K562 (cell line): ENCODE data around the gene ZKSCAN1. TPM values are rescaled to one million over a fixed set of nuclear protein-coding genes. Genes with fewer than 3 reads are reported as not detected.
"Not testable (repeated sequence)": the region's sequence is repeated elsewhere in the genome, so short reads cannot be mapped to it uniquely, and the experiment has no call there.

Experiments
- ATAC-seq: fragments of 200-7000 bp; cut with Tn5 transposase; 3 replicates; pipeline ENCODE4 v1.9.1; 2020; ENCODE audit warnings: moderate library complexity
- BruUV-seq: library from RNA; stranded (reverse); fragments of 400-500 nt; replicated peaks from 2 replicates; lab custom pipeline; 2021; lab: Mats Ljungman, UMichigan
- CTCF ChIA-PET: fragments of 300-600 bp; formaldehyde crosslinking; extraction: SDS; loops from one replicate; lab custom pipeline; 2021; ENCODE audit warnings: low intra/inter-chr PET ratio; lab: Yijun Ruan, JAX
- POLR2A ChIA-PET: fragments of 300-600, 350-650 bp; sonication (Branson Sonifier 250); formaldehyde crosslinking; extraction: SDS; loops from one replicate; lab custom pipeline; 2021; ENCODE audit warnings: antibody characterized with exemption, inconsistent platforms; lab: Yijun Ruan, JAX
- DNase-seq, 4 experiments: peaks; one replicate each; pipeline versions ENCODE4 v3.0.0 to v3.0.0-alpha.2; 2011 to 2018; ENCODE audit warnings: low spot score in 3 of 4, mixed read lengths in 3 of 4; ENCODE audit errors: extremely low read depth in 1 of 4
- FAIRE-seq: peaks from 2 replicates; lab custom pipeline; 2011; peaks lifted over from hg19 to GRCh38; lab: Jason Lieb, UNC
- H2AFZ ChIP-seq: 2 replicates; pipeline ENCODE4 v1.6.0; 2011; ENCODE audit warnings: low read depth, low read length, control low read depth, inconsistent platforms
- H3K27ac ChIP-seq: fragments of 200-600 bp; 3 replicates; pipeline ENCODE4 v1.8.0; 2011; ENCODE audit warnings: low read depth, mild to moderate bottlenecking, control low read depth, inconsistent platforms, low read length, moderate library complexity, mixed read lengths; ENCODE audit errors: extremely low read depth
- H3K27me3 ChIP-seq, 2 experiments: fragments of 300-600 bp in 1 of 2; 2 replicates in 1 of 2; 3 replicates in 1 of 2; pipeline versions ENCODE4 v1.6.0 to v1.8.0; 2011; ENCODE audit warnings: inconsistent platforms in 2 of 2, low read length in 2 of 2, mild to moderate bottlenecking in 1 of 2, mixed read lengths in 1 of 2, moderate library complexity in 1 of 2; ENCODE audit not compliant: control insufficient read depth in 2 of 2, insufficient read depth in 2 of 2
- H3K36me3 ChIP-seq: fragments of 300-600 bp; 3 replicates; pipeline ENCODE4 v1.8.0; 2011; ENCODE audit warnings: mild to moderate bottlenecking, low read length, inconsistent platforms; ENCODE audit not compliant: control insufficient read depth, insufficient read depth
- H3K4me1 ChIP-seq, 2 experiments: fragments of 200-600 bp in 1 of 2; replicated peaks in 1 of 2; 2 replicates in 1 of 2; 3 replicates in 1 of 2; pipeline versions ENCODE4 v1.5.1 to v1.8.0; 2011; ENCODE audit warnings: inconsistent platforms in 2 of 2, low read length in 2 of 2, mild to moderate bottlenecking in 1 of 2, mixed read lengths in 1 of 2, moderate library complexity in 1 of 2; ENCODE audit not compliant: control insufficient read depth in 2 of 2, insufficient read depth in 2 of 2
- H3K4me2 ChIP-seq: 2 replicates; pipeline ENCODE4 v1.6.1; 2011; ENCODE audit warnings: low read length, control low read depth, inconsistent platforms, mixed read lengths; ENCODE audit not compliant: insufficient read depth
- H3K4me3 ChIP-seq: fragments of 200-600 bp; sonication (generic), shearing (Covaris generic); 2 replicates; pipeline ENCODE4 v1.5.1; 2016; ENCODE audit warnings: control low read depth, inconsistent platforms
- H3K79me2 ChIP-seq: fragments of 200-600 bp; 3 replicates; pipeline ENCODE4 v1.8.0; 2011; ENCODE audit warnings: low read length, inconsistent platforms; ENCODE audit not compliant: control insufficient read depth, insufficient read depth
- H3K9ac ChIP-seq, 2 experiments: 2 replicates each; pipeline versions ENCODE4 v1.6.0 to v1.6.1; 2011; ENCODE audit warnings: low read depth in 2 of 2, low read length in 2 of 2, control low read depth in 1 of 2, inconsistent platforms in 1 of 2, mild to moderate bottlenecking in 1 of 2, mixed read lengths in 1 of 2; ENCODE audit not compliant: insufficient read depth in 1 of 2
- H3K9me1 ChIP-seq: one replicate; pipeline ENCODE4 v1.6.0; 2011; ENCODE audit warnings: inconsistent platforms, mild to moderate bottlenecking, low read length, moderate library complexity; ENCODE audit not compliant: control insufficient read depth, insufficient read depth
- H3K9me3 ChIP-seq: replicated peaks from 2 replicates; pipeline ENCODE4 v1.5.1; 2011; ENCODE audit warnings: low read depth, low read length, inconsistent platforms; ENCODE audit not compliant: control insufficient read depth, insufficient read depth
- H4K20me1 ChIP-seq: replicated peaks from 2 replicates; pipeline ENCODE4 v1.6.1; 2011; ENCODE audit warnings: low read length, inconsistent platforms, mixed read lengths; ENCODE audit not compliant: control insufficient read depth, insufficient read depth
- MEIS2 ChIP-seq: fragments of 450-650 bp; IDR thresholded peaks from 2 replicates; pipeline ENCODE4 v1.6.1; 2014; ENCODE audit warnings: mild to moderate bottlenecking; ENCODE audit not compliant: partially characterized antibody
- SMARCA5 ChIP-seq: fragments of 450-650 bp; IDR thresholded peaks from 2 replicates; pipeline ENCODE4 v1.6.1; 2016
- WGBS: fragments of 100-300 bp; shearing (Covaris generic); methylation state at CpG from one replicate; pipeline ENCODE4 v1.1.6; 2016; ENCODE audit warnings: low coverage, mixed read lengths; ENCODE audit not compliant: insufficient coverage; ENCODE audit errors: missing lambda C conversion rate; 5-methylcytosine and 5-hydroxymethylcytosine counted together
- in situ Hi-C: fragments of 300-500 bp; cut with MboI; formaldehyde crosslinking; loops from 4 replicates; pipeline ENCODE4 v1.15.0; 2018; ENCODE audit warnings: inconsistent platforms, mixed read lengths
- intact Hi-C: fragments of 100-400 bp; cut with micrococcal nuclease; formaldehyde crosslinking; loops from 2 replicates; pipeline ENCODE4 v1.14.2; 2022
- polyA plus RNA-seq, 8 experiments: library from polyadenylated mRNA; depleted of rRNA in 4 of 8; stranded (reverse) in 5 of 8; unstranded in 3 of 8; fragments of >200 nt; fragmentation: Nextera tagmentation in 2 of 8; fragmentation: Illumina TruSeq in 1 of 8; extraction: Ambion mirVana in 2 of 8; extraction: Trizol in 1 of 8; gene quantifications; 2 replicates each; pipeline versions ENCODE4 v1.2.1 to v1.2.3, GENCODE V29; 2011 to 2014; ENCODE audit warnings: inconsistent platforms in 1 of 8, missing spikeins in 1 of 8
- total RNA-seq, 7 experiments: library from RNA; depleted of rRNA in 6 of 7; stranded (reverse); fragments of >200 nt in 6 of 7; fragmentation: Illumina TruSeq in 2 of 7; extraction: Trizol in 2 of 7; gene quantifications; 2 replicates each; pipeline versions ENCODE4 v1.2.1 to v1.2.3, GENCODE V29; 2011 to 2021; ENCODE audit warnings: low replicate concordance in 1 of 7
- TF ChIP-seq, protein P1 (sequence below): IDR thresholded peaks from 2 replicates; pipeline ENCODE4 v1.6.1; 2016; ENCODE audit warnings: missing genetic modification characterization, missing compliant biosample characterization
- TF ChIP-seq, protein P2 (sequence below), 3 experiments: IDR thresholded peaks in 2 of 3; conservative IDR thresholded peaks in 1 of 3; 2 replicates each; pipeline ENCODE4 v1.5.1; 2011 to 2012; ENCODE audit warnings: low read length in 3 of 3, mild to moderate bottlenecking in 3 of 3, control low read depth in 2 of 3, improper control_type of control experiment in 1 of 3, inconsistent platforms in 1 of 3, low read depth in 1 of 3, mixed read lengths in 1 of 3, moderate library complexity in 1 of 3; ENCODE audit not compliant: insufficient read depth in 2 of 3
- TF ChIP-seq, protein P3 (sequence below): fragments of 450-650 bp; IDR thresholded peaks from 2 replicates; pipeline ENCODE4 v1.6.1; 2016

ZKSCAN1 gene
- total and polyA plus RNA-seq, 9 of the 15 experiments (the other 6 are each of a cell fraction or from before 2014, with no cell fraction given) = 5.3 to 43.0 (median 23.2) TPM

DNA sequence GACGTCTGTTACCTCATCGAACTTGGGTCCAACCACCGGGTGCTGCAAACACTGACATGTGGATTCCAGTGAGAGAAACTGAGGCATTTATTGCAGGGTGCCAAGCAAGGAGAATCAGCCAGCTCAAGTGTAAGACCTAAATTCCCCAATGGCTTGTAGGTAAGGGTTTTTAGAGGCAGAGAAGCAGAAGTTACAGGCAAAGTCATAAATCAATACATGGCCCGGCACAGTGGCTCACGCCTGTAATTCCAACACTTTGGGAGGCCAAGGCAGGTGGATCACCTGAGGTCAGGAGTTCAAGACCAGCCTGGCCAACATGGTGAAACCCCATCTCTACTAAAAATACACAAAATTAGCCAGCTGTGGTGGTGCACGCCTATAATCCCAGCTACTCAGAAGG is 23.9 kb upstream of the ZKSCAN1 start:
- POLR2A ChIA-PET = interaction anchor here (0.6 to 1.3 kb wide), 2 partner anchors 73 to 91 kb away, joined by 3 to 4 read pairs; no protein-coding TSS in a partner anchor
- in situ Hi-C loops = loop anchor here (5.0 to 10.0 kb wide), 3 partner anchors 74 to 223 kb away; partner anchors contain the start of genes MBLAC1, PVRIG and TRIM4

More for the DNA sequence above, 23.9 kb upstream of the ZKSCAN1 start:
- not testable (repeated sequence) for H3K9me3 ChIP-seq, H3K9me1 ChIP-seq, H2AFZ ChIP-seq, H3K9ac ChIP-seq, H3K79me2 ChIP-seq, H3K36me3 ChIP-seq, H3K27ac ChIP-seq, H4K20me1 ChIP-seq, ATAC-seq, BruUV-seq, FAIRE-seq, H3K4me3 ChIP-seq
- H3K4me2 ChIP-seq = peak overlapping the region; percentile 6; the same call in 1 of the 2 replicates
- TF ChIP-seq, protein P1, sequence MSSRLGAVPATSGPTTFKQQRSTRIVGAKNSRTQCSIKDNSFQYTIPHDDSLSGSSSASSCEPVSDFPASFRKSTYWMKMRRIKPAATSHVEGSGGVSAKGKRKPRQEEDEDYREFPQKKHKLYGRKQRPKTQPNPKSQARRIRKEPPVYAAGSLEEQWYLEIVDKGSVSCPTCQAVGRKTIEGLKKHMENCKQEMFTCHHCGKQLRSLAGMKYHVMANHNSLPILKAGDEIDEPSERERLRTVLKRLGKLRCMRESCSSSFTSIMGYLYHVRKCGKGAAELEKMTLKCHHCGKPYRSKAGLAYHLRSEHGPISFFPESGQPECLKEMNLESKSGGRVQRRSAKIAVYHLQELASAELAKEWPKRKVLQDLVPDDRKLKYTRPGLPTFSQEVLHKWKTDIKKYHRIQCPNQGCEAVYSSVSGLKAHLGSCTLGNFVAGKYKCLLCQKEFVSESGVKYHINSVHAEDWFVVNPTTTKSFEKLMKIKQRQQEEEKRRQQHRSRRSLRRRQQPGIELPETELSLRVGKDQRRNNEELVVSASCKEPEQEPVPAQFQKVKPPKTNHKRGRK (tag) = 0 out of 2 replicates have a peak, but pooled peaks have one; percentile 20
- TF ChIP-seq, protein P2, sequence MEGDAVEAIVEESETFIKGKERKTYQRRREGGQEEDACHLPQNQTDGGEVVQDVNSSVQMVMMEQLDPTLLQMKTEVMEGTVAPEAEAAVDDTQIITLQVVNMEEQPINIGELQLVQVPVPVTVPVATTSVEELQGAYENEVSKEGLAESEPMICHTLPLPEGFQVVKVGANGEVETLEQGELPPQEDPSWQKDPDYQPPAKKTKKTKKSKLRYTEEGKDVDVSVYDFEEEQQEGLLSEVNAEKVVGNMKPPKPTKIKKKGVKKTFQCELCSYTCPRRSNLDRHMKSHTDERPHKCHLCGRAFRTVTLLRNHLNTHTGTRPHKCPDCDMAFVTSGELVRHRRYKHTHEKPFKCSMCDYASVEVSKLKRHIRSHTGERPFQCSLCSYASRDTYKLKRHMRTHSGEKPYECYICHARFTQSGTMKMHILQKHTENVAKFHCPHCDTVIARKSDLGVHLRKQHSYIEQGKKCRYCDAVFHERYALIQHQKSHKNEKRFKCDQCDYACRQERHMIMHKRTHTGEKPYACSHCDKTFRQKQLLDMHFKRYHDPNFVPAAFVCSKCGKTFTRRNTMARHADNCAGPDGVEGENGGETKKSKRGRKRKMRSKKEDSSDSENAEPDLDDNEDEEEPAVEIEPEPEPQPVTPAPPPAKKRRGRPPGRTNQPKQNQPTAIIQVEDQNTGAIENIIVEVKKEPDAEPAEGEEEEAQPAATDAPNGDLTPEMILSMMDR (IDR thresholded peaks at IDR 0.05 in 2 of 3, conservative IDR thresholded peaks at IDR 0.05 in 1 of 3; ENCODE audit: insufficient read depth in 2 of 3, low read depth in 1 of 3, low read length in 3 of 3) = 0 out of 6 replicates have a peak, but pooled peaks of 1 of the 3 experiments have one; percentile 4
- TF ChIP-seq, protein P3, sequence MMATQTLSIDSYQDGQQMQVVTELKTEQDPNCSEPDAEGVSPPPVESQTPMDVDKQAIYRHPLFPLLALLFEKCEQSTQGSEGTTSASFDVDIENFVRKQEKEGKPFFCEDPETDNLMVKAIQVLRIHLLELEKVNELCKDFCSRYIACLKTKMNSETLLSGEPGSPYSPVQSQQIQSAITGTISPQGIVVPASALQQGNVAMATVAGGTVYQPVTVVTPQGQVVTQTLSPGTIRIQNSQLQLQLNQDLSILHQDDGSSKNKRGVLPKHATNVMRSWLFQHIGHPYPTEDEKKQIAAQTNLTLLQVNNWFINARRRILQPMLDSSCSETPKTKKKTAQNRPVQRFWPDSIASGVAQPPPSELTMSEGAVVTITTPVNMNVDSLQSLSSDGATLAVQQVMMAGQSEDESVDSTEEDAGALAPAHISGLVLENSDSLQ = peak; percentile 70
- peak; percentile 66 for TF ChIP-seq MEIS2
- TF ChIP-seq SMARCA5 = 0 out of 2 replicates have a peak, but pooled peaks have one; percentile 2
- H3K4me1 ChIP-seq = peaks cover 7 to 16% of the 10 kb centered on the region in 2 experiments; a peak in 3 of 5 replicates
- H3K27me3 ChIP-seq = peaks cover 22 to 35% of the 10 kb centered on the region in 2 experiments
- WGBS = 47% methylated on average over 6 of the region's 6 CpGs
- peak in 1 of 4 experiments; percentile 21 for DNase-seq
- CTCF ChIA-PET = interaction anchor here (0.5 to 3.5 kb wide), 6 partner anchors 12 to 374 kb away, joined by 3 to 24 read pairs (median 4); no protein-coding TSS in a partner anchor
- intact Hi-C loops = loop anchor here (1.0 to 10.0 kb wide), 6 partner anchors 62 to 464 kb away; partner anchors contain the start of genes GJC3, PVRIG and ZNF3
